IPS-18a (cell line): Measurements from ENCODE around the gene SLX4IP.

ENCODE experiments used
- H3K27ac ChIP-seq: one replicate; pipeline ENCODE4 v1.5.1; 2013; ENCODE audit warnings: low read length
- H3K27me3 ChIP-seq: one replicate; pipeline ENCODE4 v1.6.1; 2013; ENCODE audit warnings: mild to moderate bottlenecking, low read length; ENCODE audit not compliant: control insufficient read depth, insufficient read depth
- H3K36me3 ChIP-seq: one replicate; pipeline ENCODE4 v1.6.1; 2013; ENCODE audit warnings: low read depth, low read length; ENCODE audit not compliant: control insufficient read depth
- H3K4me1 ChIP-seq: one replicate; pipeline ENCODE4 v1.6.1; 2013; ENCODE audit warnings: low read depth, low read length; ENCODE audit not compliant: control insufficient read depth
- H3K4me3 ChIP-seq: one replicate; pipeline ENCODE4 v1.5.1; 2013; ENCODE audit warnings: low read length
- H3K9ac ChIP-seq: one replicate; pipeline ENCODE4 v1.6.1; 2013; ENCODE audit warnings: mild to moderate bottlenecking, low read length, moderate library complexity
- H3K9me3 ChIP-seq: one replicate; pipeline ENCODE4 v1.6.1; 2013; ENCODE audit warnings: low read depth, low read length; ENCODE audit not compliant: control insufficient read depth

The SLX4IP gene

DNA sequence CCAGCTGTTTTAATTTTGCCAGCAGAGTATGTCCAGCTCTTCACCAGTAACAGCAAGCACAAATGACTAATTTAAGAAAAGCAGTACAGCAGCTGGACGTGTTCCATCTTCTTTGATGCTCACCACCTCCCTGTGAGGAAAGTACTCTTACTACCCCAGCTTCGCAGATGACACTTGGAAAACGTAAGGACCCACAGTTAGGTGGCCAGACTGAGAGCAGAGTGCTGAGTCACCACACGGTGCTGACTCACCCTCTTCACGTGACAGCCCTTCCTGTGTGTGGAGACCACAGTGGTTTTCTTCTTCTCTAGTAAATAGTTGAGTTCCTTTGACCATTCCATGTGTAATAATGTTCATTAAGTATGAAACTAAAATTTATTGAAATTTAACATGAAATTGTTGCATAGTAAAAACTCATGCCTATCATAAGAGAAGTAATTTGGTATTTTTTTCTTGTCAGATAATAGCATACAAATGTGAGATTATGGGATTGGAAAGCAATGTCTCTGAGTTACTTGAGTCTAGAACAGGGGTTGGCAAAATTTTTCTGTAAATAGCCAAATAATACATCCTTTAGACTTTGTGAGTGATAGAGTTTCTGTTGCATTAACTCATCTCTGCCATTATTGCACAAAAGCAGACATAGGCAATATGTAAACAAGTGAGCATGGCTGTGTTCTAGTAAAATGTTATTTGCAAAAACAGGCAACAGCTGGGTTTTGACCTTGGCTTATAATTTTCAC lies 76.6 kb downstream of the SLX4IP start:
- peaks cover 11% of the 10 kb centered on the region for H3K4me1 ChIP-seq
- H3K27me3 ChIP-seq, result no peaks in the 10 kb centered on the region
- no peaks in the 10 kb centered on the region for H3K9me3 ChIP-seq
- no peak overlapping the region for H3K4me3 ChIP-seq
- H3K27ac ChIP-seq, result no peak overlapping the region
- no peak overlapping the region for H3K9ac ChIP-seq
- H3K36me3 ChIP-seq, result no peaks in the 10 kb centered on the region

GRCh38 chr20:10513061-10513460 lies 78.0 kb downstream of the SLX4IP start:
- H3K27ac ChIP-seq, result no peak overlapping the region
- no peaks in the 10 kb centered on the region for H3K27me3 ChIP-seq
- no peak overlapping the region for H3K9ac ChIP-seq
- peaks cover 11% of the 10 kb centered on the region for H3K4me1 ChIP-seq
- H3K9me3 ChIP-seq, result no peaks in the 10 kb centered on the region
- no peak overlapping the region for H3K4me3 ChIP-seq
- H3K36me3 ChIP-seq, result no peaks in the 10 kb centered on the region

- H3K36me3 ChIP-seq, result no peaks in the 10 kb centered on the region
- H3K27ac ChIP-seq, result no peak overlapping the region
- H3K27me3 ChIP-seq, result no peaks in the 10 kb centered on the region
- no peaks in the 10 kb centered on the region for H3K9me3 ChIP-seq
- peaks cover 11% of the 10 kb centered on the region for H3K4me1 ChIP-seq
- H3K9ac ChIP-seq, result no peak overlapping the region
- no peak overlapping the region for H3K4me3 ChIP-seq
These were observed 78.9 kb downstream of the SLX4IP start for GRCh38 chr20:10513931-10514575.

- H3K9ac ChIP-seq, result no peak overlapping the region
- H3K36me3 ChIP-seq, result no peaks in the 10 kb centered on the region
- H3K4me3 ChIP-seq, result no peak overlapping the region
- no peaks in the 10 kb centered on the region for H3K27me3 ChIP-seq
- no peak overlapping the region for H3K27ac ChIP-seq
- peaks cover 12% of the 10 kb centered on the region for H3K4me1 ChIP-seq
- no peaks in the 10 kb centered on the region for H3K9me3 ChIP-seq
These were observed 81.4 kb downstream of the SLX4IP start for GRCh38 chr20:10516529-10516928.

- H3K4me1 ChIP-seq, result peaks cover 24% of the 10 kb centered on the region
- H3K9me3 ChIP-seq, result no peaks in the 10 kb centered on the region
- H3K36me3 ChIP-seq, result no peaks in the 10 kb centered on the region
- H3K9ac ChIP-seq, result no peak overlapping the region
- H3K27ac ChIP-seq, result no peak overlapping the region
- H3K4me3 ChIP-seq, result no peak overlapping the region
- no peaks in the 10 kb centered on the region for H3K27me3 ChIP-seq
These were observed 84.4 kb downstream of the SLX4IP start for GRCh38 chr20:10519361-10520046.

- no peak overlapping the region for H3K9ac ChIP-seq
- H3K27me3 ChIP-seq, result no peaks in the 10 kb centered on the region
- H3K27ac ChIP-seq, result no peak overlapping the region
- no peaks in the 10 kb centered on the region for H3K36me3 ChIP-seq
- H3K4me1 ChIP-seq, result peaks cover 28% of the 10 kb centered on the region
- H3K9me3 ChIP-seq, result no peaks in the 10 kb centered on the region
- H3K4me3 ChIP-seq, result no peak overlapping the region
These were observed 85.4 kb downstream of the SLX4IP start for GRCh38 chr20:10520528-10520927.

GRCh38 chr20:10521068-10521831 lies 86.1 kb downstream of the SLX4IP start:
- Histone ChIP-seq H3K4me3 (no peak overlapping the region), H3K9ac (no peak overlapping the region), H3K4me1 (peaks cover 32% of the 10 kb centered on the region), H3K36me3 (no peaks in the 10 kb centered on the region), H3K9me3 (no peaks in the 10 kb centered on the region), H3K27me3 (no peaks in the 10 kb centered on the region), H3K27ac (no peak overlapping the region)

DNA sequence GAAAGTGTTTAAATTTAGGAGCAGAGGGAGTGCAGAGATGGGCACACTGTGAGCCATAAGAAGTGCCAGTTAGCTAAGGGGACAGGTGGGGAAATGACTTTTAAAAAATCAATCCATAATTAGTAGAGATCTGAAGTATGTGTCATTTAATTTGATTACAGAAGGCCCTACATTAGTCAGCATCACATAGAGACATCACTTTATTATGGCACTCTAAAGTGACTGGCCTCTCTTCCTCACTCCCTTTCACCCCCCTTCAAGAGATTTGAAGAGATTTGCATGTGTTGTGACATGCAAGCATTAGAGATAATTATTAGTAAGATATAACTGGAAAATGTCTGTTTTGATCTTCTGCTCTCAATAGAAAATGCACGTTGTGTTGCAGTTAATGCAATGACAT lies 86.7 kb downstream of the SLX4IP start:
- Histone ChIP-seq H3K36me3 (no peaks in the 10 kb centered on the region), H3K4me3 (no peak overlapping the region), H3K27me3 (no peaks in the 10 kb centered on the region), H3K4me1 (peaks cover 32% of the 10 kb centered on the region), H3K9ac (no peak overlapping the region), H3K9me3 (no peaks in the 10 kb centered on the region), H3K27ac (no peak overlapping the region)

GRCh38 chr20:10522328-10522727 lies 87.2 kb downstream of the SLX4IP start:
- Histone ChIP-seq H3K36me3 (no peaks in the 10 kb centered on the region), H3K27me3 (no peaks in the 10 kb centered on the region), H3K4me3 (no peak overlapping the region), H3K9ac (no peak overlapping the region), H3K9me3 (no peaks in the 10 kb centered on the region), H3K27ac (no peak overlapping the region), H3K4me1 (peaks cover 32% of the 10 kb centered on the region)

DNA sequence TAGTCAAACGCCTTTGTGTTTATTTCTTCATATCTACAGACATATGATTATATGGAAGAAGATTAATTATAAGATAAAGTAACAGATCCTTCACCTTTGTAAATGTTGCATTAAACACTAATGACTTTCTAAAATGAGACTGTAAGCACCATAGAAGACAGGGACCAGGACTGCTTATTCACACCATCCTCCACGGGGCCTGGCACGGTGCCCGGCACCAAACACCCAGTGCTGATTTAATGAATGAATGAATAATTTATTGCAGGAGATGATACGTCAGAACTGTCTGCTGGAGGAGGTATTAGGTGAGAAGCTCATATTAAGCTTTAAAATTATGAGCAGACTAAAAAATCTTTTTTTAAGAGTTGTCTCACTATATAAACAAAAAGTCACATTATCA lies 88.3 kb downstream of the SLX4IP start:
- Histone ChIP-seq H3K36me3 (no peaks in the 10 kb centered on the region), H3K9me3 (no peaks in the 10 kb centered on the region), H3K9ac (no peak overlapping the region), H3K4me1 (peaks cover 32% of the 10 kb centered on the region), H3K4me3 (no peak overlapping the region), H3K27ac (no peak overlapping the region), H3K27me3 (no peaks in the 10 kb centered on the region)

DNA sequence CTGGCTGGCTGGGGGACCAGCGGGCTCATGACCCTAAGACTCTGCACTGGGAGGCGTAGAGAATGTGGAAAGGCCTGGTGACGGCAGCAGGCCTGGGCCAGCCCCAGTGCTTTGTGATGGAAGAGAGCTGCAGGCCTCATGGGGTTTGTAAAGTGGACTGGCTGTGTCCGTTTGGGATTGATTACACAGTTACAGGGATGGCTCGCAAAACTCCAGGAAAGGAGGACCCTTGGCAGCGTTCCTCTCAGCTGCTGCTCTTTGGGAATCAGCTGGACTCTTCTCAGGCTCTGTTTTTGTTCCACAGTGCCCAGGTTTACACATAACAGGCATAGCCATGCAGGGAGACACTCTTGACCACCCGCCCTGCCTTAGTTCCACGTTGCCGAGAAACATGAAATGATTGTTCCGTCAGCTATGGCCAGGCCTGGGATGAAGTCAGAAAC lies 89.0 kb downstream of the SLX4IP start:
- Histone ChIP-seq H3K36me3 (no peaks in the 10 kb centered on the region), H3K4me3 (no peak overlapping the region), H3K27ac (no peak overlapping the region), H3K9me3 (no peaks in the 10 kb centered on the region), H3K4me1 (peaks cover 32% of the 10 kb centered on the region), H3K9ac (peak overlapping the region; percentile 13), H3K27me3 (no peaks in the 10 kb centered on the region)
